Suprapubic skin (tissue), 4 donors: Measurements from ENCODE around the gene SLC38A10.

ENCODE experiments used
- CTCF ChIP-seq, 2 donors: fragments of 200-600 bp in 1 of 2; fragments of 450-650 bp in 1 of 2; sonication (generic) in 1 of 2; IDR thresholded peaks; one replicate each; pipeline ENCODE4 v1.5.1; 2016 to 2019; ENCODE audit warnings: antibody characterized with exemption in 2 of 2, mild to moderate bottlenecking in 1 of 2, moderate library complexity in 1 of 2
- POLR2A ChIP-seq, 2 donors: fragments of 450-650 bp; IDR thresholded peaks; one replicate each; pipeline ENCODE4 v1.6.1; 2017; ENCODE audit warnings: antibody characterized with exemption in 2 of 2, mild to moderate bottlenecking in 2 of 2, moderate library complexity in 2 of 2
- POLR2AphosphoS5 ChIP-seq, 3 donors: sonication (generic); formaldehyde crosslinking; IDR thresholded peaks; one replicate each; pipeline ENCODE4 v1.6.1; 2017; ENCODE audit warnings: antibody characterized with exemption in 3 of 3

- TF ChIP-seq CTCF (IDR thresholded peaks at IDR 0.05) (no peak), POLR2AphosphoS5 (IDR thresholded peaks at IDR 0.05) (no peak), POLR2A (IDR thresholded peaks at IDR 0.05) (no peak)
Observed at GRCh38 chr17:81246679-81247338, 48.3 kb downstream of the SLC38A10 start.
